HepG2 (cell line): ENCODE measurements around the gene PSD4. TPM values are rescaled to one million over a fixed set of nuclear protein-coding genes. Genes with fewer than 3 reads are reported as not detected.

ENCODE experiments used
- FOXC1 ChIP-seq: sonication (generic); formaldehyde crosslinking; IDR thresholded peaks from 2 replicates; pipeline ENCODE4 v1.8.0; 2022; ENCODE audit warnings: mild to moderate bottlenecking, missing genetic modification reagents, borderline replicate concordance
- FOXO4 ChIP-seq: sonication (generic); formaldehyde crosslinking; conservative IDR thresholded peaks from 2 replicates; pipeline ENCODE4 v1.8.1; 2023; ENCODE audit warnings: missing genetic modification reagents
- NFE2L1 ChIP-seq: sonication (generic); formaldehyde crosslinking; IDR thresholded peaks from 2 replicates; pipeline ENCODE4 v1.4.0; 2020; ENCODE audit warnings: missing genetic modification reagents, mild to moderate bottlenecking, borderline replicate concordance
- NR0B2 ChIP-seq: sonication (generic); formaldehyde crosslinking; IDR thresholded peaks from 2 replicates; pipeline ENCODE4 v1.4.0; 2020; ENCODE audit warnings: mild to moderate bottlenecking, missing genetic modification reagents
- NR2F1 ChIP-seq, 2 experiments: fragments of 450-650 bp in 1 of 2; formaldehyde crosslinking in 1 of 2; IDR thresholded peaks; 2 replicates each; pipeline versions ENCODE4 v1.5.0 to v1.6.1; 2016 to 2020; ENCODE audit warnings: mild to moderate bottlenecking in 1 of 2, missing compliant biosample characterization in 1 of 2, missing genetic modification reagents in 1 of 2, moderate library complexity in 1 of 2
- PAWR ChIP-seq: sonication (generic); formaldehyde crosslinking; IDR thresholded peaks from 2 replicates; pipeline ENCODE4 v1.4.0; 2020; ENCODE audit warnings: missing genetic modification reagents, mild to moderate bottlenecking, borderline replicate concordance
- SP4 ChIP-seq: sonication (generic); formaldehyde crosslinking; IDR thresholded peaks from 2 replicates; pipeline ENCODE4 v1.8.1; 2023; ENCODE audit warnings: mild to moderate bottlenecking, missing genetic modification reagents
- TSC22D2 ChIP-seq: sonication (generic); formaldehyde crosslinking; IDR thresholded peaks from 2 replicates; pipeline ENCODE4 v1.5.1; 2020; ENCODE audit warnings: missing genetic modification reagents, mild to moderate bottlenecking, borderline replicate concordance
- ZNF282 ChIP-seq: fragments of 450-650 bp; IDR thresholded peaks from 2 replicates; pipeline ENCODE4 v1.6.1; 2018; ENCODE audit not compliant: partially characterized antibody
- ZNF343 ChIP-seq: sonication (generic); formaldehyde crosslinking; IDR thresholded peaks from 2 replicates; pipeline ENCODE4 v1.4.0; 2020; ENCODE audit warnings: mild to moderate bottlenecking, missing genetic modification reagents
- ZNF503 ChIP-seq: sonication (generic); formaldehyde crosslinking; IDR thresholded peaks from 2 replicates; pipeline ENCODE4 v1.4.0; 2020; ENCODE audit warnings: missing genetic modification reagents
- ZNF564 ChIP-seq: sonication (generic); formaldehyde crosslinking; IDR thresholded peaks from 2 replicates; pipeline ENCODE4 v1.8.1; 2023; ENCODE audit warnings: mild to moderate bottlenecking, missing genetic modification reagents
- polyA plus RNA-seq, 8 experiments: library from polyadenylated mRNA; depleted of rRNA in 3 of 8; stranded (reverse) in 7 of 8; unstranded in 1 of 8; fragments of >200 nt; fragmentation: Illumina TruSeq in 4 of 8; extraction: Trizol in 4 of 8; gene quantifications; 2 replicates each; pipeline versions ENCODE4 v1.2.1 to v1.2.3, GENCODE V29; 2011 to 2016; ENCODE audit warnings: low read depth in 4 of 8, missing spikeins in 1 of 8, mixed read lengths in 1 of 8; ENCODE audit not compliant: insufficient read depth in 1 of 8
- total RNA-seq, 5 experiments: library from RNA; depleted of rRNA; stranded (reverse); fragments of >200 nt; fragmentation: Illumina TruSeq; extraction: Trizol; gene quantifications; 2 replicates each; pipeline ENCODE4 v1.2.3, GENCODE V29; 2016; ENCODE audit warnings: low read depth in 1 of 5
- TF ChIP-seq, protein P1 (sequence below), 2 experiments: fragments of 450-650 bp in 1 of 2; sonication (generic) in 1 of 2; formaldehyde crosslinking in 1 of 2; IDR thresholded peaks; 2 replicates each; pipeline versions ENCODE4 v1.6.1 to v1.8.0; 2016 to 2022; ENCODE audit warnings: antibody characterized with exemption in 1 of 2, mild to moderate bottlenecking in 1 of 2, missing genetic modification reagents in 1 of 2

PSD4 gene
- total and polyA plus RNA-seq, 2 of the 13 experiments (the other 11 are each of a cell fraction or from before 2014, with no cell fraction given): 5.8 to 9.4 TPM

DNA sequence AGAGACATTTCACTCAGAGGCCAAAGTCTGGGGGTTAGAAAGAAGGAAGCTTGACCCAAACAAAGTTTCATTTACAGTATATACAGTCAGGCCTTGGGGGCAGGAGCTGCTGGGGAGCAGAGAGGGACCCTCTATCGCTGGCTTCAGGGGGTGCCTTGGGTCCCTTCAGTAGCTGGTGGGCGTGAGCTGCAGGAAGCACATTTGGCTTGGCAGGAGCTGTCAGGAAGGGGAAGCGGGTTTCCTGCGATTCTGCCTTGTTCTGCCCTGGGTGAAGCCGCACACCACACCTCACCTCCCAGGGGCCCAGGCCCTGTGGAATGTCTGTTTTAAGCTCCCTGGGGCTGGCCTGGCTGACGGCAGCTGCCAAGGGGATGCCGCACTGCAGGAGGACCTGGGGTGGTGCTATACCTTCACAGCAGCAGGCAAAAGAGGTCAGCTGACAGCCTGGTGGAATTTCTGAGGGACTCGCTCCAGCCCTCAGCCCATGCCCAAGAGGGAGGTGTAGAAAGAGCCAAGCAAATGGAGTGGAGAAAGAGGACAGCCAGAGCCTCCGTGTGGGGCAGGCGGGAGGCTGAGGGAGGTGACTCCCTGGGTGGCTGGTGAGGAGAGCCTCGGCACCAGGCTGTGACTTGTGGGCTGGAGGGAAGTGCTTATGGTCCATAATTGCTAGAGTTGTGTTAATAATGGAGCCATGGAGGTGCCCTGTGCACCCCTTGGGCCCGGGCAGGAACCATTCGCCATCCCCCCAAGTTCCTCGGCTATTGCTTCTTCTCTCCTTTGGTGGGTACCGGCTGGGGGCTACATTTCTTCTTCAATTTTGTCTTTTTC lies 43.9 kb downstream of the PSD4 start (continued):
- TF ChIP-seq, protein P1, sequence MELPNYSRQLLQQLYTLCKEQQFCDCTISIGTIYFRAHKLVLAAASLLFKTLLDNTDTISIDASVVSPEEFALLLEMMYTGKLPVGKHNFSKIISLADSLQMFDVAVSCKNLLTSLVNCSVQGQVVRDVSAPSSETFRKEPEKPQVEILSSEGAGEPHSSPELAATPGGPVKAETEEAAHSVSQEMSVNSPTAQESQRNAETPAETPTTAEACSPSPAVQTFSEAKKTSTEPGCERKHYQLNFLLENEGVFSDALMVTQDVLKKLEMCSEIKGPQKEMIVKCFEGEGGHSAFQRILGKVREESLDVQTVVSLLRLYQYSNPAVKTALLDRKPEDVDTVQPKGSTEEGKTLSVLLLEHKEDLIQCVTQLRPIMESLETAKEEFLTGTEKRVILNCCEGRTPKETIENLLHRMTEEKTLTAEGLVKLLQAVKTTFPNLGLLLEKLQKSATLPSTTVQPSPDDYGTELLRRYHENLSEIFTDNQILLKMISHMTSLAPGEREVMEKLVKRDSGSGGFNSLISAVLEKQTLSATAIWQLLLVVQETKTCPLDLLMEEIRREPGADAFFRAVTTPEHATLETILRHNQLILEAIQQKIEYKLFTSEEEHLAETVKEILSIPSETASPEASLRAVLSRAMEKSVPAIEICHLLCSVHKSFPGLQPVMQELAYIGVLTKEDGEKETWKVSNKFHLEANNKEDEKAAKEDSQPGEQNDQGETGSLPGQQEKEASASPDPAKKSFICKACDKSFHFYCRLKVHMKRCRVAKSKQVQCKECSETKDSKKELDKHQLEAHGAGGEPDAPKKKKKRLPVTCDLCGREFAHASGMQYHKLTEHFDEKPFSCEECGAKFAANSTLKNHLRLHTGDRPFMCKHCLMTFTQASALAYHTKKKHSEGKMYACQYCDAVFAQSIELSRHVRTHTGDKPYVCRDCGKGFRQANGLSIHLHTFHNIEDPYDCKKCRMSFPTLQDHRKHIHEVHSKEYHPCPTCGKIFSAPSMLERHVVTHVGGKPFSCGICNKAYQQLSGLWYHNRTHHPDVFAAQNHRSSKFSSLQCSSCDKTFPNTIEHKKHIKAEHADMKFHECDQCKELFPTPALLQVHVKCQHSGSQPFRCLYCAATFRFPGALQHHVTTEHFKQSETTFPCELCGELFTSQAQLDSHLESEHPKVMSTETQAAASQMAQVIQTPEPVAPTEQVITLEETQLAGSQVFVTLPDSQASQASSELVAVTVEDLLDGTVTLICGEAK (IDR thresholded peaks at IDR 0.05): no peak
- TF ChIP-seq, protein P1 (CRISPR knock-in tag; IDR thresholded peaks at IDR 0.05): 0 out of 2 replicates have a peak, but pooled peaks have one; percentile 64
- TF ChIP-seq NR2F1 (CRISPR knock-in tag; IDR thresholded peaks at IDR 0.05) (no peak), PAWR (CRISPR knock-in tag) (no peak), ZNF282 (no peak), FOXC1 (CRISPR knock-in tag) (peak; percentile 51), NR0B2 (CRISPR knock-in tag) (no peak), SP4 (CRISPR knock-in tag) (no peak), ZNF343 (0 out of 2 replicates have a peak, but pooled peaks have one; percentile 24), ZNF503 (CRISPR knock-in tag) (no peak), TSC22D2 (0 out of 2 replicates have a peak, but pooled peaks have one; percentile 33), ZNF564 (CRISPR knock-in tag) (0 out of 2 replicates have a peak, but pooled peaks have one; percentile 18), FOXO4 (0 out of 2 replicates have a peak, but pooled peaks have one; percentile 52), NFE2L1 (CRISPR knock-in tag) (no peak)
